NCI-H2196 treated with DMSO at 0.1 percent for 48 hours (cell line): ENCODE data around the gene LEAP2.

ENCODE experiments used
- DNase-seq: peaks from one replicate; lab custom pipeline; 2025; ENCODE audit not compliant: unreplicated experiment; lab: John Stamatoyannopoulos, UW

Gene LEAP2, protein sequence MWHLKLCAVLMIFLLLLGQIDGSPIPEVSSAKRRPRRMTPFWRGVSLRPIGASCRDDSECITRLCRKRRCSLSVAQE

GRCh38 chr5:132873119-132873929, at the start of gene LEAP2:
Gene LEAP2 (plus strand): TSS chr5:132873668. CDS start chr5:132873695, 27 bp downstream.
- no peak for DNase-seq

GRCh38 chr5:132824426-132824825, 49.0 kb upstream of the LEAP2 start:
- DNase-seq: no peak

- DNase-seq: no peak
Observed at GRCh38 chr5:132825033-132825833, 48.2 kb upstream of the LEAP2 start.

DNA sequence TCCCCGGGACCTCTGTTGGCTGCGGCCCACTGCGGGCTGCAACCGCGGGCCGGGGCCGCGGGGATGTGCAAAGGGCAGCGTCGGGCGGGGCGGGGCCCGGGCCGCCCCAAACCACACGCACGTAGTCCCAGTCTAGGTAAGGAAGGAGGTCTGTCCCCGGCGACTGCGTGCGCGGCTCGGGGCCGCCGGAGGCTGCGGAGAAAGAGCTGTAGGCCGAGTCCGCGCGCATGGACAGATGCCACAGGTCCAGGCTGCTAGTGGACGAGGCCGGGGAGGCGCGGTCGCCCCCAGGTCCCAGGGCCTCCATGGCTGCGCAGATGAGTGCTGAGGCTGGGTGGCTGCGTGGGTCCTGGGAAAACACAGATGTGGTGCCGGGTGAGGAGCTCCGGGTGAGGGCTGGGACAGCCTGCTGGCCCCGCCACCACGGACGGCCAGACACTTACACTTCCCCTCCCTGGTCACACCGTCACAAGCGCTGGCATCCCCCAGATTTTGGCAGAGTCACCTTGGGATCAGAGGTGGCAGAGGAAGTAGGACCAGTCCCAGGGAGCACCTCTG, 47.6 kb upstream of the LEAP2 start:
- no peak for DNase-seq

DNA sequence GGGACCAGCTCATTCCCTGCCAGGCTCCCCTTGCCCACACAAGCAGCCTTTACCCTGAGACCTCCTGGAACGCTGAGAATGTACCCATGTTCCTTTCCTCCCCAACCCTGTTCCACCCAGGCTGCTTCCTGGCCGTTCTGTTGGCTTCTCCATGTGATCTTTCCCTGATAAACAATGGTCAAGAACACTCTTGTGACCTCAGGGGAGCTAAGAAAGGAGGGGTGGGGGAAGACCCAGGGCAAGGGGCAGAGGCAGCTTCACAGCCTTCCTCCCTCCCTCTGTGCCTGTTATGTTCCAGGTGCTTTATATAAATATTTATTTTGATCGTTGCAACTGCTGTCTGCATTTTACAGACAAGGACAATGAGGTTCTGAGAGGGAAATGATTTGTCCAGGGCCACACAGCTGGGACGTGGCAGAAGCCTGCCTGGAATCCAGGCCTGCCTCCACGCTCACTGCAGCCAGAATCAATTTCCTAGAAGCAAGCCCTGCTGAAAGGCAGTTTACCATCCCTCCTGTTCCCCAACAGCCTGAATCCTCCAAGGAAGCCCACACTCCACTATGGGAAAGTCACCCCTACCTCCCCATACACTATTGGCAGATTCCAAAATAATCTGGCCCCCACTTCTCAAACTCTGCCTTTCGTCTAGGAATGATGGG, 46.9 kb upstream of the LEAP2 start:
- no peak for DNase-seq

- no peak for DNase-seq
Observed at GRCh38 chr5:132827943-132828673, 45.4 kb upstream of the LEAP2 start.

DNA sequence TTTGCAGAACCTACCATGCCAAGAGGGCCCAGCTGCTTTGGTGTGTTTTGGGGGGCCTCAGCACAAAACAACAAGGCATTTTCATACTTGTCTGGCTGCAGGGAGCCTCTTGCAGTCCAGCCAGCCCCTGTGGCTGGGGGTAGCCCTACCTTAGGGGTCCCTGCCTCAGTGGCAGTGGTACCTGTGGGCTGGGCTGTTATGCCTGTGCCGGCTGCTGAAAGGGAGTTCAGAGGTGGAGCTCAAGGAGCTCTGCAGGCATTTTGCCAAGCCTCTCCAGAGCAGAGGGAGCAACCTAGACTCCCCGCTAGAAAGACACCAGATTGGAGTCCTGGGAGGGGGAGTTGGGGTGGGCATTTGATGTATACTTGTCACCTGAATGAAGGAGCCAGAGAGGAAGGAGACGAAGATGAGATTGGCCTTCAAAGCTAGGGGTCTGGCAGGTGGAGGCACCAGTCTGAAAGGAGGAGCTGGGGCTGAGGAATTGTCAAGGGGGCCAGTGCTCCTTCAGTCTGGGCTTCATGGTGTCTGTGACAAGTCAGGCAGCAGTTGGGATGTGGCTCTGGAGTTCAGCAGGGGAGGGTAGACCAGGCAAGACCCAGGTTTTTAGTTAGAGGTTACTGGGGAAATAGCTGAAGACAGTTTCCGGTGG, 44.5 kb upstream of the LEAP2 start:
- DNase-seq: no peak

GRCh38 chr5:132829742-132830435, 43.6 kb upstream of the LEAP2 start:
- DNase-seq: peak; percentile 51

GRCh38 chr5:132830436-132831094, 42.9 kb upstream of the LEAP2 start, which contains the start of gene SHROOM1:
Gene SHROOM1 (minus strand): TSS chr5:132830647. CDS start chr5:132826140, 4,507 bp downstream.
- peak; percentile 72 for DNase-seq

- DNase-seq: no peak
Observed at GRCh38 chr5:132831095-132831860, 42.2 kb upstream of the LEAP2 start.

DNA sequence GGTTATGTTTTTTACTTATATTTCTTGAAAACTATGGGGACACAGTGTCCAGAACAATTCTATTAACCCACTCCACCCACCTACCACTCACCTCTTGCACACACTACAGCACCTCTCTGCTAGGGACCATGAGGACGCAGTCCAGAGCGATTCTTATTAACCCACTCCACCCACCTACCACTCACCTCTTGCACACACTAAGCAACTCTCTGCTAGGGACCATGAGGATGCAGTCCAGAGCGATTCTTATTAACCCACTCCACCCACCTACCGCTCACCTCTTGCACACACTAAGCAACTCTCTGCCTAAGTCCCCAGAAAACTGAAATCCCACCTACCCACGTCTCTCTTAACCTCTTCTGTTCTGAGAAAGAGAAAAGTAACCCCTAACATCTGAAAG, 40.9 kb upstream of the LEAP2 start:
- DNase-seq: no peak

DNA sequence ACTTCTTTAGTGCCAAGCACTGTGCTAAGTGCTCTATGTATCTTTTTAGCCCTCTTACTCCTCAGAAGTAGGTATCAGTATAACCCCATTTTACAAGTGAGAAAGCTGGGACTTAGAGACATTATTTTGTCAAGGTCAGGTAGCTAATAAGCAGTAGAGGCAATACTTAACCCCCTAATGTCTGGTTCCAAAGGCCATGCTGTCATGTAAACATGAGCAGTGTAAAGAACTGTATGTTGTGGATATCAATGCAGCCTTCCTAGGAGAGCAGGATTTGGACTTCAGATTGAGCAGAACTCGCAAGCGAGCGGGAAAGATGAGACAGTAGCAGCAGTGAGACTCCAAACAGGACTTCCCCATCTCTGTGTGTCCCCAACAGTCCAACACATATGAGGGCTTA, 39.4 kb upstream of the LEAP2 start:
- DNase-seq: no peak

- no peak for DNase-seq
Observed at GRCh38 chr5:132836852-132837251, 36.6 kb upstream of the LEAP2 start.

- DNase-seq: no peak
Observed at GRCh38 chr5:132837868-132838267, 35.6 kb upstream of the LEAP2 start.

GRCh38 chr5:132838516-132839282, 34.8 kb upstream of the LEAP2 start:
- no peak for DNase-seq

- DNase-seq: no peak
Observed at GRCh38 chr5:132839426-132840301, 33.8 kb upstream of the LEAP2 start.
